K562 (cell line): ENCODE measurements around the gene PODNL1. TPM values are rescaled to one million over a fixed set of nuclear protein-coding genes. Genes with fewer than 3 reads are reported as not detected.

ENCODE experiments used
- ATAC-seq: fragments of 200-7000 bp; cut with Tn5 transposase; 3 replicates; pipeline ENCODE4 v1.9.1; 2020; ENCODE audit warnings: moderate library complexity
- BruUV-seq: library from RNA; stranded (reverse); fragments of 400-500 nt; replicated peaks from 2 replicates; lab custom pipeline; 2021; lab: Mats Ljungman, UMichigan
- CTCF ChIA-PET: fragments of 300-600 bp; formaldehyde crosslinking; extraction: SDS; loops from one replicate; lab custom pipeline; 2021; ENCODE audit warnings: low intra/inter-chr PET ratio; lab: Yijun Ruan, JAX
- POLR2A ChIA-PET: fragments of 300-600, 350-650 bp; sonication (Branson Sonifier 250); formaldehyde crosslinking; extraction: SDS; loops from one replicate; lab custom pipeline; 2021; ENCODE audit warnings: antibody characterized with exemption, inconsistent platforms; lab: Yijun Ruan, JAX
- DNase-seq, 4 experiments: peaks; one replicate each; pipeline versions ENCODE4 v3.0.0 to v3.0.0-alpha.2; 2011 to 2018; ENCODE audit warnings: low spot score in 3 of 4, mixed read lengths in 3 of 4; ENCODE audit errors: extremely low read depth in 1 of 4
- FAIRE-seq: peaks from 2 replicates; lab custom pipeline; 2011; peaks lifted over from hg19 to GRCh38; lab: Jason Lieb, UNC
- H2AFZ ChIP-seq: 2 replicates; pipeline ENCODE4 v1.6.0; 2011; ENCODE audit warnings: low read depth, low read length, control low read depth, inconsistent platforms
- H3K27ac ChIP-seq: fragments of 200-600 bp; 3 replicates; pipeline ENCODE4 v1.8.0; 2011; ENCODE audit warnings: low read depth, mild to moderate bottlenecking, control low read depth, inconsistent platforms, low read length, moderate library complexity, mixed read lengths; ENCODE audit errors: extremely low read depth
- H3K27me3 ChIP-seq, 2 experiments: fragments of 300-600 bp in 1 of 2; 2 replicates in 1 of 2; 3 replicates in 1 of 2; pipeline versions ENCODE4 v1.6.0 to v1.8.0; 2011; ENCODE audit warnings: inconsistent platforms in 2 of 2, low read length in 2 of 2, mild to moderate bottlenecking in 1 of 2, mixed read lengths in 1 of 2, moderate library complexity in 1 of 2; ENCODE audit not compliant: control insufficient read depth in 2 of 2, insufficient read depth in 2 of 2
- H3K36me3 ChIP-seq: fragments of 300-600 bp; 3 replicates; pipeline ENCODE4 v1.8.0; 2011; ENCODE audit warnings: mild to moderate bottlenecking, low read length, inconsistent platforms; ENCODE audit not compliant: control insufficient read depth, insufficient read depth
- H3K4me1 ChIP-seq, 2 experiments: fragments of 200-600 bp in 1 of 2; replicated peaks in 1 of 2; 2 replicates in 1 of 2; 3 replicates in 1 of 2; pipeline versions ENCODE4 v1.5.1 to v1.8.0; 2011; ENCODE audit warnings: inconsistent platforms in 2 of 2, low read length in 2 of 2, mild to moderate bottlenecking in 1 of 2, mixed read lengths in 1 of 2, moderate library complexity in 1 of 2; ENCODE audit not compliant: control insufficient read depth in 2 of 2, insufficient read depth in 2 of 2
- H3K4me2 ChIP-seq: 2 replicates; pipeline ENCODE4 v1.6.1; 2011; ENCODE audit warnings: low read length, control low read depth, inconsistent platforms, mixed read lengths; ENCODE audit not compliant: insufficient read depth
- H3K4me3 ChIP-seq: fragments of 200-600 bp; sonication (generic), shearing (Covaris generic); 2 replicates; pipeline ENCODE4 v1.5.1; 2016; ENCODE audit warnings: control low read depth, inconsistent platforms
- H3K79me2 ChIP-seq: fragments of 200-600 bp; 3 replicates; pipeline ENCODE4 v1.8.0; 2011; ENCODE audit warnings: low read length, inconsistent platforms; ENCODE audit not compliant: control insufficient read depth, insufficient read depth
- H3K9ac ChIP-seq, 2 experiments: 2 replicates each; pipeline versions ENCODE4 v1.6.0 to v1.6.1; 2011; ENCODE audit warnings: low read depth in 2 of 2, low read length in 2 of 2, control low read depth in 1 of 2, inconsistent platforms in 1 of 2, mild to moderate bottlenecking in 1 of 2, mixed read lengths in 1 of 2; ENCODE audit not compliant: insufficient read depth in 1 of 2
- H3K9me1 ChIP-seq: one replicate; pipeline ENCODE4 v1.6.0; 2011; ENCODE audit warnings: inconsistent platforms, mild to moderate bottlenecking, low read length, moderate library complexity; ENCODE audit not compliant: control insufficient read depth, insufficient read depth
- H3K9me3 ChIP-seq: replicated peaks from 2 replicates; pipeline ENCODE4 v1.5.1; 2011; ENCODE audit warnings: low read depth, low read length, inconsistent platforms; ENCODE audit not compliant: control insufficient read depth, insufficient read depth
- H4K20me1 ChIP-seq: replicated peaks from 2 replicates; pipeline ENCODE4 v1.6.1; 2011; ENCODE audit warnings: low read length, inconsistent platforms, mixed read lengths; ENCODE audit not compliant: control insufficient read depth, insufficient read depth
- CLOCK ChIP-seq: fragments of 250-450 bp; sonication (Bioruptor Pico); IDR thresholded peaks from 2 replicates; pipeline ENCODE4 v1.4.0; 2020; ENCODE audit warnings: mild to moderate bottlenecking, moderate library complexity, borderline replicate concordance
- E2F4 ChIP-seq: sonication (generic); formaldehyde crosslinking; IDR thresholded peaks from 2 replicates; pipeline ENCODE4 v1.8.0; 2022; ENCODE audit warnings: mild to moderate bottlenecking, low read depth, missing genetic modification reagents
- FOXP1 ChIP-seq: sonication (generic); formaldehyde crosslinking; IDR thresholded peaks from 2 replicates; pipeline ENCODE4 v1.8.0; 2022; ENCODE audit warnings: mild to moderate bottlenecking, missing genetic modification reagents
- GTF2F1 ChIP-seq: IDR thresholded peaks from 2 replicates; pipeline ENCODE4 v1.6.1; 2011; ENCODE audit warnings: low read depth, low read length, improper control_type of control experiment
- HLTF ChIP-seq: fragments of 450-650 bp; IDR thresholded peaks from 2 replicates; pipeline ENCODE4 v1.6.1; 2016
- MEF2D ChIP-seq: conservative IDR thresholded peaks from 2 replicates; pipeline ENCODE4 v1.6.1; 2016; ENCODE audit warnings: low read depth, missing genetic modification characterization, missing compliant biosample characterization
- NFXL1 ChIP-seq: fragments of 450-650 bp; formaldehyde crosslinking; IDR thresholded peaks from 2 replicates; pipeline ENCODE4 v1.4.0; 2021; ENCODE audit warnings: mild to moderate bottlenecking
- SMAD2 ChIP-seq: fragments of 150-350 bp; IDR thresholded peaks from 2 replicates; pipeline ENCODE4 v1.6.1; 2014; ENCODE audit warnings: low read depth, mild to moderate bottlenecking, low read length
- SRSF7 ChIP-seq: fragments of 200-400 bp; formaldehyde crosslinking; optimal IDR thresholded peaks from 2 replicates; pipeline ENCODE3; 2017; ENCODE audit warnings: mild to moderate bottlenecking, low read depth, low read length
- ZNF143 ChIP-seq: sonication (generic); formaldehyde crosslinking; IDR thresholded peaks from 2 replicates; pipeline ENCODE4 v1.9.0; 2022; ENCODE audit warnings: mild to moderate bottlenecking, missing genetic modification reagents
- WGBS: fragments of 100-300 bp; shearing (Covaris generic); methylation state at CpG from one replicate; pipeline ENCODE4 v1.1.6; 2016; ENCODE audit warnings: low coverage, mixed read lengths; ENCODE audit not compliant: insufficient coverage; ENCODE audit errors: missing lambda C conversion rate; 5-methylcytosine and 5-hydroxymethylcytosine counted together
- in situ Hi-C: fragments of 300-500 bp; cut with MboI; formaldehyde crosslinking; loops from 4 replicates; pipeline ENCODE4 v1.15.0; 2018; ENCODE audit warnings: inconsistent platforms, mixed read lengths
- intact Hi-C: fragments of 100-400 bp; cut with micrococcal nuclease; formaldehyde crosslinking; loops from 2 replicates; pipeline ENCODE4 v1.14.2; 2022
- polyA plus RNA-seq, 8 experiments: library from polyadenylated mRNA; depleted of rRNA in 4 of 8; stranded (reverse) in 5 of 8; unstranded in 3 of 8; fragments of >200 nt; fragmentation: Nextera tagmentation in 2 of 8; fragmentation: Illumina TruSeq in 1 of 8; extraction: Ambion mirVana in 2 of 8; extraction: Trizol in 1 of 8; gene quantifications; 2 replicates each; pipeline versions ENCODE4 v1.2.1 to v1.2.3, GENCODE V29; 2011 to 2014; ENCODE audit warnings: inconsistent platforms in 1 of 8, missing spikeins in 1 of 8
- total RNA-seq, 7 experiments: library from RNA; depleted of rRNA in 6 of 7; stranded (reverse); fragments of >200 nt in 6 of 7; fragmentation: Illumina TruSeq in 2 of 7; extraction: Trizol in 2 of 7; gene quantifications; 2 replicates each; pipeline versions ENCODE4 v1.2.1 to v1.2.3, GENCODE V29; 2011 to 2021; ENCODE audit warnings: low replicate concordance in 1 of 7
- TF ChIP-seq, protein P1 (sequence below): fragments of 450-650 bp; IDR thresholded peaks from 2 replicates; pipeline ENCODE4 v1.6.1; 2016; ENCODE audit warnings: borderline replicate concordance

The PODNL1 gene
- total and polyA plus RNA-seq, 9 of the 15 experiments (the other 6 are each of a cell fraction or from before 2014, with no cell fraction given) = 0.18 to 0.47 (median 0.23) TPM; not detected in 3

GRCh38 chr19:13905634-13906520 lies 32.3 kb downstream of the PODNL1 start, which contains the start of the genes BRME1 and CC2D1A:
BRME1 (minus strand) TSS chr19:13906117; CDS start chr19:13904892, 1,225 bp downstream.
CC2D1A (plus strand) TSS chr19:13906201; CDS start chr19:13906442, 241 bp downstream.
- WGBS = 9% methylated on average over 53 of the region's 86 CpGs
- intact Hi-C loops = no loop called here
- ChIA-PET CTCF (no interaction called here), POLR2A (interaction anchor here (0.6 to 1.5 kb wide), 4 partner anchors 15 to 231 kb away, joined by 3 to 5 read pairs (median 4); partner anchors contain the start of genes ASF1B and PALM3)
- FAIRE-seq = peak; percentile 88
- in situ Hi-C loops = no loop called here
- H3K9ac ChIP-seq = peak within 1 kb of the TSS; percentile 79 to 94
- peak within 1 kb of the TSS; percentile 67 for H3K4me3 ChIP-seq
- peak; percentile 99 for ATAC-seq
- peak; percentile 98 to 99 (median 98) for DNase-seq
- BruUV-seq = TSS peak; percentile 86
- peaks cover 22% of the 10 kb centered on the region for H3K79me2 ChIP-seq
- peak within 1 kb of the TSS; percentile 75 for H3K4me2 ChIP-seq
- peak within 1 kb of the TSS; percentile 98 for H2AFZ ChIP-seq
- peaks cover 10% of the 10 kb centered on the region; the same call in 2 of the 3 replicates for H3K36me3 ChIP-seq
- H3K27me3 ChIP-seq = no peaks in the 10 kb centered on the region
- no peaks in the 10 kb centered on the region for H3K9me3 ChIP-seq
- H3K27ac ChIP-seq = peak within 1 kb of the TSS; percentile 76
- H3K4me1 ChIP-seq = peaks cover 10 to 24% of the 10 kb centered on the region in 2 experiments
- H4K20me1 ChIP-seq = no peaks in the 10 kb centered on the region
- H3K9me1 ChIP-seq = no peaks in the 10 kb centered on the region
- TF ChIP-seq E2F4 (CRISPR knock-in tag) = peak; percentile 95
- TF ChIP-seq GTF2F1 = peak; percentile 32; the same call in 1 of the 2 replicates
- TF ChIP-seq SMAD2 = no peak
- TF ChIP-seq SRSF7 = no peak
- peak; percentile 50; the same call in 1 of the 2 replicates for TF ChIP-seq MEF2D
- TF ChIP-seq ZNF143 (CRISPR knock-in tag) = peak; percentile 99
- no peak for TF ChIP-seq NFXL1 (CRISPR knock-in tag)
- TF ChIP-seq HLTF = no peak
- no peak for TF ChIP-seq CLOCK (CRISPR knock-in tag)
- TF ChIP-seq FOXP1 (CRISPR knock-in tag) = peak; percentile 95
- TF ChIP-seq, protein P1, sequence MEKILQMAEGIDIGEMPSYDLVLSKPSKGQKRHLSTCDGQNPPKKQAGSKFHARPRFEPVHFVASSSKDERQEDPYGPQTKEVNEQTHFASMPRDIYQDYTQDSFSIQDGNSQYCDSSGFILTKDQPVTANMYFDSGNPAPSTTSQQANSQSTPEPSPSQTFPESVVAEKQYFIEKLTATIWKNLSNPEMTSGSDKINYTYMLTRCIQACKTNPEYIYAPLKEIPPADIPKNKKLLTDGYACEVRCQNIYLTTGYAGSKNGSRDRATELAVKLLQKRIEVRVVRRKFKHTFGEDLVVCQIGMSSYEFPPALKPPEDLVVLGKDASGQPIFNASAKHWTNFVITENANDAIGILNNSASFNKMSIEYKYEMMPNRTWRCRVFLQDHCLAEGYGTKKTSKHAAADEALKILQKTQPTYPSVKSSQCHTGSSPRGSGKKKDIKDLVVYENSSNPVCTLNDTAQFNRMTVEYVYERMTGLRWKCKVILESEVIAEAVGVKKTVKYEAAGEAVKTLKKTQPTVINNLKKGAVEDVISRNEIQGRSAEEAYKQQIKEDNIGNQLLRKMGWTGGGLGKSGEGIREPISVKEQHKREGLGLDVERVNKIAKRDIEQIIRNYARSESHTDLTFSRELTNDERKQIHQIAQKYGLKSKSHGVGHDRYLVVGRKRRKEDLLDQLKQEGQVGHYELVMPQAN = no peak
